GM18867 (cell line): Measurements from ENCODE around the gene GRB2.
"Not testable (repeated sequence)": the region's sequence is repeated elsewhere in the genome, so short reads cannot be mapped to it uniquely, and the experiment has no call there.

Source experiments
- ATAC-seq: cut with Tn5 transposase; IDR thresholded peaks from one replicate; pipeline ENCODE4 v1.9.1; 2021; ENCODE audit warnings: mild to moderate bottlenecking, moderate library complexity; ENCODE audit not compliant: unreplicated experiment

Gene GRB2

DNA sequence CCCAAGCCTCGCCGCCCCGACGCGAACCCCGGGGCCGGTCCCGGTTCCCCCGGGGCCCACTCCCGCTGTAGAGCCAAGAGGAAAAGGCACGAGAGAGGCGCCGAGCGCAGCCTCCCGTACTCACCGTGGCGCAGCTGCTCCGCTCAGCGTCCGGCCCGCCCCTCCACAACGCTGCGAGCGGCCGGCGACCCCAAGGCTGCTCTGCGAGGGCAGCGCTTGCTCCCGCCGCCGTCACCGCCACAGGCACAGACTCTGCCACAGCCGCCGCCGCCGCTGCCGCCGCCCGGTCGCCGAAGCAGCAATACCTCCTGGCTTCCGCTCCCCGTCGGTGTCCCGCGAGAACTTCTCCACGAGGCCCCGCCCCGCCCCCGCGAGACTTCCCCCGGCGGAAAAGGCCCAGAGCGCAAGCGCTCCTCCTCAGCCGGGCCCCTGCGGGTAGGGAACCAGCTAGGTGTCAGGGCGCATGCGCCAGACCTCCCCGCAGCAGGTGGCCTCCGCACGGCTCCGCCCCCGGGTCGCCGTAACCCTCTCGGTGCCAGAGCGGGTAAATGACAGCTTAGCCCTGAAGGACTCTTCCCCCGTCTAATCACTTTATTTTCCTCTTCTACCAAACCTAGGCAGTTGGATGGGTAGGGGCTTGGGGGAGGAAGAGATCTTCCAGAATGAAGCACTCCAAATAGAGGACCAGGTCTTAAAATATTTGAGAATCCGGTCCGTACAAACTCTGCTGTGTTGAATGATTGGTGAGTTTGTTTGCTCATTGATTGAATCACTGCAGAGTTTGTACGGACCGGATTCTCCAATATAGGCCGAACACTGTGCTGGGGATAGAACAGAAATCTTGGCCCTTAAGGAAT, at the start of gene GRB2:
Gene GRB2 (minus strand): TSS at position 314 of the 857 bp plus-strand sequence. CDS start 12,050 bp downstream, outside the sequence.
- peak; percentile 78 for ATAC-seq

DNA sequence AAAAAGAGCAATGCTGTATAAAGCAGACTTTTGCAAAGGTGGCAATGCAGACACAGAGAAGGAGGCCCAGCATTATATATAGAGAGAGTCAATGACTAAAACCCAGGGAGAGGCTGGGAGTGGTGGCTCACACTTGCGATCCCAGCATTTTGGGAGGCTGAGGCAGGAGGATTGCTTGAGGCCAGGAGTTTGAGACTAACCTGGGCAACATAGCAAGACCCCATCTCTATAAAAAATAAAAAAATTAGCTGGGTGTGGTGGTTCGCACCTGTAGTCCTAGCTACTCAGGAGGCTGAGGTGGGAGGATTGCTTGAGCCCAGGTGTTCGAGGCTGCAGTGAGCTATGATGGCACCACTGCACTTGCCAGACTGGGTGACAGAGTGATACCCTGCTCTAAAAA, 49.2 kb upstream of the GRB2 start:
- ATAC-seq, result not testable (repeated sequence)

DNA sequence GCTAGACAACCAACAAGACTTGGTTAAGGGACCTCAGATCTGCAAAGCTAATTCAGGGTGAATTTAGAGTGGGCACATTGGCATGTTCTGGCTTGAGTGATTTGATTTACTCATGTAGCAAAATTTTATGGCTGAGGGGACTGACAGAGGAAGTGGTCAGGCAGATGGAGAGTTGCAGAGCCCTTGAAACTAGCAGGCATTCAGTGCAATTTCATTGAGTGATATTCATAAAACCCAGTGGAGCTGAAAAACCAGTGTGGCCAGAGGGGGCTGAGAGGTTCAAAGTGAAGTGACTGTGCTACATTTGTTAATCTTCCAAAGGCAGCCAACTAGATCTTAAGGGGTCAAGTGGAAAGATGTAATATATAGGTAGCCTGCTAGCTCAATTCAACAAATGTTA, 48.7 kb upstream of the GRB2 start:
- no peak for ATAC-seq

DNA sequence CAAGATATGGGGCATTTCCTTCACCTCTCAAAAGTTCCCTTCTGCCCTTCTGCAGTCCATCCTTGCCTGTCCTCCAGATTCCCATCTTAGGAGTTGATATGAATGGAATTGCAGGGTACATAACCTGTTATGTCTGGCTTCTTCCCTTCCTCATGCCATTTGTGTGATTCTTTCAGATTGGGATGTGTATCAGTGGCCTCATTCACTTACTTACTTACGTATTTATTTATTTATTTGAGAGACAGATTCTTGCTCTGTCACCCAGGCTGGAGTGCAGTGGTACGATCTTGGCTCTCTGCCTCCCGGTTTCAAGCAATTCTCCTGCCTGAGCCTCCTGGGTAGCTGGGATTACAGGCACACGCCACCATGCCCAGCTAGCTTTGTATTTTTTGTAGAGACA, 44.8 kb upstream of the GRB2 start:
- no peak for ATAC-seq

DNA sequence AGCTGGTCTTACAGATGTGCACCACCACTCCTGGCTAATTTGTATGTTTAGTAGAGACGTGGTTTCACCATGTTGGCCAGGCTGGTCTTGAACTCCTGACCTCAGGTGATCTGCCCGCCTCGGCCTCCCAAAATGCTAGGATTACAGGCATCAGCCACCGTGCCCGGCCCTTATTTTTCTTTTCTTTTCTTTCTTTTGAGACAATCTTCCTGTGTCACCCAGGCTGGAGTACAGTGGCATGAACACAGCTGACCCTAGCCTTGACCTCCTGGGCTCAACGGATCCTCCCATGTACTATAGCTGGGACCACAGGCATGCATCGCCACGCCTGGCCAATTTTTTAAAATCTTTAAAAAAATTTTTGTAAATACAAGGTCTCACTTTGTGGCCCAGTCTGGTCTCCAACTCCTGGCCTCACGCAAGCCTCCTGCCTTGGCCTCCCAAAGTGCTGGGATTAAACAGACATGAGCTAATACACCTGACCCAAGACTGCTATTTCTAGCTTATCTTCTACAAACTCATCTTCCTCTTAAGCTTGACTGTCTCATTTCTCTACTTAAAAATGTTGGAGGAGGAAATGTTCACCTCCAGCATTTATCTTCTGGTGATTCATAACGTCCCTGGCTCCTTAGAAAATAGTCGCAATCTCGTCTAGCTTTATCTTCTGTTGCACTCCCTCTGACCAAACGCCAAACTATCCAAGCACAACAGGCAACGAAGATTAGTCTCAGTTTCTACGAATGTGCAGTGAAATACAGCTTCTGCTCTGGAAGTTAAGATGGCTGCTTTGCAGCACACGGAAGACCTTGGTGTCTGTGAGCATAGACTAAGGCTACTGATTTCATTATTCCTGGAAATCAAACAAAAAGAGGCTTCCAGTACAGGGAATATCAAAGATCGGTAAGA, 42.7 kb upstream of the GRB2 start:
- no peak for ATAC-seq

DNA sequence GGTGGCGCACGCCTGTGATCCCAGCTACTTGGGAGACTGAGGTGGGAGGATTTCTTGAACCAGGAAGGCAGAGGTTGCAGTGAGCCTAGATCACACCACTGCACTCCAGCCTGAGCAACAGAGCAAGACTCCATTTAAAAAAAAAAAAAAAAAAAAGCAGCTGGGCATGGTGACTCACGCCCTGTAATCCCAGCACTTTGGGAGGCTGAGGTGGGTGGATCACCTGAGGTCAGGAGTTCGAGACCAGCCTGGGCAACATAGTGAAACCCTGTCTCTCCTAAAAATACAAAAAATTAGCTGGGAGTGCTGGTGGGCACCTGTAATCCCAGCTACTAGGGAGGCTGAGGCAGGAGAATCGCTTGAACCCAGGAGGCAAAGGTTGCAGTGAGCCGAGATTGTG, 40.4 kb upstream of the GRB2 start:
- ATAC-seq, result not testable (repeated sequence)

DNA sequence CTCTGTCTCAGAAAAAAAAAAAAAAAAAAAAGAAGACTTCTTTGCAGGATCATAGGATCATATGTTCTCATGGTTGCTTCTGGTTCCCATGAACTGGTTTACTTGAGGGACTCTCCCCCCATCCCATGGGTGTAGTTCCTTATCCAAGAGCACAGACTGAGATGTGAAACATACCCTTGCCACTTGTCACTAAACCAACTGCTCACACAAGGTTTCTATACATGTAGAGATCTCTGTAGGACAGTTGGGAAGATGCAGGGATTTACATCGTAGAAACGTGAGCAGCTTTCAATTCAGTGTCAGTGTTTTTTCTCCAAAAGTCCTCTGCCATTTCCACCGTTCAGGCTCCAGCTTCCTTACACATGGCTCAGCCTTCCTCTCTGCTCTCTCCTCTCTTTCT, 39.8 kb upstream of the GRB2 start:
- ATAC-seq, result no peak

DNA sequence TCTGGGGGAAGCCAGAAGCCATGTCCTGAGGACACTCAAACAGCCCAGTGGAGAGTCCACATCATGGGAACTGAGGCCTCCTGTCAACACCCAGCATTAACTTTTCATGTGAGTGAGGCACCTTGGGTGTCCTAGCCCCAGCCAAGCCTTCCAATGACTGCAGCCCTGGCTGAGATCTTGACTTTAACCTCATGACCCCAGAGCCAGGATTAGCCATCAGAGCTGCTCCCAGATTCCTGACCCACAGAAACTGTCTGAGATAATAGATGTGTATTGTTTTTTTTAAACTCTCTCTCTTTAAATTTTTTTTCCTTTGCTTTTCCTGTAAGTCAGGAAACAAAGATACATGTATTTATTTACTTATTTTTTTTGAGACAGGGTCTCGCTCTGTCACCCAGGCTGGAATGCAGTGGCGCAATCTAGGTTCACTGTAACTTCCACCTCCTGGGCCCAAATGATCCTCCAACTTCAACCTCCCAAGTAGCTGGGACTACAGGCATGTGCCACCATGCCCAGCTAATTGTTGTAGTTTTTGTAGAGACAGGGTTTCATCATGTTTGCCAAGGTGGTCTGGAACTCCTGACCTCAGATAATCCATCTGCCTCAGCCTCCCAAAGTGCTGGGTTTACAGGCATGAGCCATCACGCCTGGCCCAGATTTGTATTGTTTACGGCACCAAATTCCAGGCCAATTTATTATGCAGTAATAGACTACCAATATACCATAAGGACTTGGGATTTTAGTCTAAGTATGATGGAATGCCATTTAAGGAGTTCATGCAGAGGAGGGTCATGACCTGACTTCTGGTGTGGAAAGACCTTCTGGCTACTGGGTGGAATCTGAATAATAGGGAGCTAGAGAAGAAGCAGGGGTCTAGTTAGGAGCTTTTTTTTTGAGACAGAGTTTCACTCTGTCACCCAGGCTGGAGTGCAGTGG, 37.0 kb upstream of the GRB2 start:
- no peak for ATAC-seq

DNA sequence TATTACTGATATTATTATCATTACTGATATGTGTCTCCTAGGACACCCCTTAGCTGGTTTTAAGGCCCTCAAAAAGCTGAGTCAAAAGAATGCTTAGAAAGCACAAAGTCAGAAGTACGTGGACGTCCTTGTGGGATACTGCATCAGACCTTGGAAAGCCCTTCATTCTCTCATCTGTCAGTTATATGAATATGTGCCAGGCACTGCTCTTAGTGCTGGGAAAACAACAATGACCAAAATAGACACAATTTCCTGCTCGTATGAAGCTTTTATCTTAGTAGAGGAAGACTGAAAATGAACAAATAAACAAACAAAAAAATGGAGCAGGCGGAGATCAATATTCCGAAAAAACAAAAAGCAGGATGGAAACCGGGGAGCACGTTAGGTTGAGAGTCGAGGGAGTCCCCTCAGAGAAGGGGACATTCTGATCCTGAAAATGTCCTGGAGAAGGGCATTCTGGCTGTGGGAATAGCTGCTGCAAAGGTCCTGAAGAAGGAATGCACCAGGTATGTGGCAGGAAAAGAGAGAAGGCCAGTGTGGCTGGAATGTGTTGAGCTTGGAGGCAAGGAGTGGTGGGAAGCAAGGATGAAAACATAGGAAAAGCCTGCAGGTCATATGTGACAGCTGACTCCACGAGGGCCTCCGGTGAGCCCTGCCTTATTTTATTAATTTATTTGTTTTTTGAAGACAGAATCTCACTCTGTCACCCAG, 35.4 kb upstream of the GRB2 start:
- ATAC-seq, result no peak

DNA sequence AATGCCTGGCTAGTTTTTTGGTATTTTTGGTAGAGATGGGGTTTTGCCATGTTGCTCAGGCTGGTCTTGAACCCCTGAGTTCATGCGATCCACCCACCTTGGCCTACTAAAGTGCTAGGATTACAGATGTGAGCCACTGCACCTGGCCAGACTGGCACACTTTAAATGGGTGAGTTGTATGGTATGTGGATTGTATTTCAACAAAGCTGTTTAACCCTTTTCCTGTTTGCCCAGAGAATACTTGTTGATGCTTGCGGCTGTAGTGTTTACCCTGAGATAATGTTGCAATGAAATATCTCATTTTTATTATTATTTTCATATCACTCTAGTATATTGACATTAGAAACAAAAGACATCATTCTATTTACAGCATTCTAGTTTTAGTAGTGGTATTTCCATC, 33.8 kb upstream of the GRB2 start:
- ATAC-seq, result no peak

DNA sequence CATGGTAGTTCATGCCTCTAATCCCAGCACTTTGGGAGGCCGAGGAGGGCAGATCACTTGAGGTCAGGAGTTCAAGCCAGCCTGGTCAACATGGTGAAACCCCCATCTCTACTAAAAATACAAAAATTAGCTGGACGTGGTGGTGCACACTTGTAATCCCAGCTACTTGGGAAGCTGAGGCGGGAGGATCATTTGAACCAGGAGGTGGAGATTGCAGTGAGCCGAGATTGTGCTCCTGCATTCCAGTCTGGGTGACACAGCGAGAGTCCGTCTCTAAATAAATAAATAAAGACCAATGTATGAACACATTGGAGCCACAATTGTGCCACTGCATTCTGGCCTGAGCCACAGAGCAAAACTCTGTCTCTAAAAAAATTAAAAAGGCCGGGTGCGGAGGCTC, 31.9 kb upstream of the GRB2 start:
- not testable (repeated sequence) for ATAC-seq

DNA sequence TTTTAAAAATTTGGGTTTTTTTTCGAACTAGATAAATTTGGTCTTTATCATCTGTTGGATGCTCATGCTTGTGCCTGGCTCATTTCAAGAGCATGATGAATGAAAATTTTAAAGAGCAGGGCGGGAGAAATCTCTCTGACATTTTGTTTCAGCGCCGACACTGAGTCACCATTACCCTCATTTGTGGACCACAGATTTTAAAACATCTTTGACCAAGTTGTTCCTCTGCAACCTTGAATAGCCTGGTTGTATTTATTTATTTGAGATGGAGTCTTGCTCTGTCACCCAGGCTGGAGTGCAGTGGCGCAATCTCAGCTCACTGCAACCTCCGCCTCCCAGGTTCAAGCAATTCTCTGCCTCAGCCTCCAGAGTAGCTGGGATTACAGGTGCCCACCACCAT, 29.0 kb upstream of the GRB2 start:
- ATAC-seq, result not testable (repeated sequence)

DNA sequence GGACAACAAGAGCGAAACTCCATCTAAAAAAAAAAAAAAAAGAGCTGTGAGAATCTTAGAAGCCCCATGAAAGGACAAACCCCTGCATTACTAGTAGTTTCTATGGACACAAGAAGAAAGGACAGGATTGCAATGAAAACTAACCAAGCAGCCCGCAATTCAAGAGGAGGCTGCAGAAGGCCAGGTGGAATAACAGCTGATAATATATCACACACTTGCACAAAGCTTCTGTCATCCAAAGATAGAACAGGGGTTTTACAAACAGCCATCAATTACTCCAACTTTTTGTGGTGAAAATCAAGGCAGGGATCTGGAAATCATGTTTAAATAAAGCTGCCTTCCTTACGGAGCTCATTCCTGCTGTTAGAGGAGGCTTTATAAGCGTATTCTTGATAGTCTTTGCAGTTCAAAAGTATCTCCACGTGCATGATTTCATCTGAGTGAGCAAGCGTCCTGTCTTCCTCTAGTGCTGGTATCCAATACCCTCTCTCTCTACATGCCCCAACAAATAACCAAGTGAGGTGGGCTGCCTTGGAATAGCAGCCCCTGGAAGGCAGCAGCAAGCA, 27.8 kb upstream of the GRB2 start:
- no peak for ATAC-seq

DNA sequence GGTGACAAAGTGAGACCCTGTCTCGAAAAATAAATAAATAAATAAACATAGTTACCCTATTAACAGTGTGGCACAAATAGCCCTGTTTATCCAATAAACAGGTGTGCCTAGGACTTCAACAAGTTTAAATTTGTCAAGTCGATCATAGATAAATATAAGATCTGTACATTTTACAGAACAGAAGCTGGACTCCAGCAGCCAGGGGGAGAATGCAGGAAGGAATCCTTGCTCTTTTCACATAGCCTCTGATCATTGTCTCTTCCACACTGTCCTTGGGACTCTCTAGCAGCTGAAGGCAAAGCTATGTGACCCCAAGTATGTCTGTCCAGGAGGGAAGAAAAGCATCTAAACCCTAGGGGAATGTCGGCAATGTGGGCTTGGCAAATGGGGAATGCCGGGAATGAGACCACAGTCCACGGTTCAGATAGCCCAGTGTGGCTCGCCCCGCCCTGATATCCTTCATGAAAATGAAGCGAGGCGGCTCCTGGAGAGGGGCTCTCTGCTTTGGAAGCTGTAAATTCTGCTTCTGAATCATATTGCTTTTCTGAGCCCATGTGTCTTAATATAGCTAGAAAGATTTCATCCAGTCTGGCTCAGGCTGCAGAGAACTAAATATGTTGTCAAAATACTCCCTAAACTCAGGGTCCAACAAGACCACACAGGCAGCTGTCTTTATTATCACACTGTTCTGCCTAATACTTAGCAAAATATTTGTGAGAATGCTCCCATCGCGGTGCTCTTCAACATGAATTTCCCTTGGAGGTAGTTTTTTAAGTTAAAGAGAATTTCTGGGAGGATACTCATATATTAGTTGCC, 24.9 kb upstream of the GRB2 start:
- no peak for ATAC-seq

DNA sequence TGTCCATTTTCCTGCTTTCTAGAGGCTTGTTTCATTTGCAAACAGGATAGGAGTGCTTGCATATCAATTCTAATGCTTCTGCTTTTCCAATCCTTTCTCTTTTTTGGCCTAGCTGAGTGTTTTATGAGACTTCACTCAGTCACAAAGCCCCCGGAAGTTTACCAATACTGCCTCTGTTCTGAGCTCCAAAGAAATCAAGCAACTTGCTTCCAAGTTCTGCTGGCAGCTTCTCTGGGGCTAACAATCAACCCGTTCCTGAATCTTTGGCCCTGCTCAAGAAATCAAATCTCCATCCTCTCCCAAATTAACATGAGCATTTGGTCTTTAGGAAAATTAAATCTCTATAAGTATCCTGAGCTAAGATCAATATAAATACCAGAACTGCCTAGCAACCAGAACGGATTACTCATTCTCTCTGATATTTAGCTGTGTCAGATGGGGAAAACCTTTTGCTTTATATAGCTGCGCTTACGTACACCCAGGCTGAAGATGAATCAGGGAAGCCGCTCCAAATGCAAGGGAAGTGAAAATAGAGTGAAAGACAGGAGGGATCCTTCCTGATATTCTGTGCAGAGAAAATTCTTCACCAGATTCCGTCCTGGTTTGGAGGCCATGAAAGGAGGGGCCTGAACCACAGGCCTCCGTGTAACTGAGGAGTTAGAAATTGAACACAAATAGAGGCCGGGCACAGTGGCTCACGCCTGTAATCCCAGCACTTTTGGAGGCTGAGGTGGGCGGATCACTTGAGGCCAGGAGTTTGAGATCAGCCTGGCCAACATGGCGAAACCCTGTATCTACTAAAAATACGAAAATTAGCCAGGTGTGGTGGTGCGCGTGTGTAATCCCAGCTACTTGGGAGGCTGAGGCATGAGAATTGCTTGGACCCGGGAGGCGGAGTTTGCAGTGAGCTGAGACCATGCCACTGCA, 23.3 kb upstream of the GRB2 start:
- no peak for ATAC-seq

DNA sequence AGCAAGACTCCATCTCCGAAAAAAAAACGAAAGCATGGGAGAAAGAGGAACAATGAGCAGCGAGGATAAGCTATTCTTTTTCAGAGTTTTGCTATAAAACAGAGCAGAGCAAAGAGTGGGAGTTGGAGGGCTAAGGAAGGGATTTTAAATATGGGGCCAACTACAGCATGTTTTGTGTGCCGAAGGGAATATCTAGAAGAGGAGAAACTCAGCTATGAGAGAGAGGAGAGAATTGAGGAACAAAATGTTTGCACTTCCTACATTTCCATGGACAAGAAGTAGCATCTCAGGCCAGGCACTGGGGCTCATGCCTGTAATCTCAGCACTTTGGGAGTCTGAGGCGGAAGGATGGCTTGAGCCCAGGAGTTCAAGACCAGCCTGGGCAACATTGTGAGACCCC, 13.1 kb upstream of the GRB2 start:
- no peak for ATAC-seq

DNA sequence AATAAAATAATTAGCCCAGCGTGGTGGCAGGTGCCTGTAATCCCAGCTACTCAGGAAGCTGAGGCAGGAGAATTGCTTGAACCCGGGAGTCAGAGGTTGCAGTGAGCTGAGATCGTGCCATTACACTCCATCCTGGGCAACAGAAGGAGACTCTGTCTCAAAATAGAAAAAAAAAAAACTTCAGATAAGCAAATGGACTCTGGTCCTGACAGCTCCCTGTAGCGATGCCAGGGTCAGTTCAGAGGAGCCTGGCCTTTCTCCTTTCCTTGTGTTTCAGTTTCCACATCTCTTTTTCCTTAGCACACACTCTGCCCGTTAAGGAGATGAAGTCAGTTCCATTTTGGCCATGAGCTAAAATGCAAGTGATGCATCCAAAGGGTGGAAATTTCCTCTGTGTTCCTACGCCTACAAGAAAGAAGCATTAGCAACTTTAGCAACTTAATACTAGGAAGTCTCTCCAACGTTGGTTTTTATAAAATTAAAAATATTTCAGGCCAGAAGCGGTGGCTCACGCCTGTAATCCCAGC, 11.6 kb upstream of the GRB2 start:
- no peak for ATAC-seq

DNA sequence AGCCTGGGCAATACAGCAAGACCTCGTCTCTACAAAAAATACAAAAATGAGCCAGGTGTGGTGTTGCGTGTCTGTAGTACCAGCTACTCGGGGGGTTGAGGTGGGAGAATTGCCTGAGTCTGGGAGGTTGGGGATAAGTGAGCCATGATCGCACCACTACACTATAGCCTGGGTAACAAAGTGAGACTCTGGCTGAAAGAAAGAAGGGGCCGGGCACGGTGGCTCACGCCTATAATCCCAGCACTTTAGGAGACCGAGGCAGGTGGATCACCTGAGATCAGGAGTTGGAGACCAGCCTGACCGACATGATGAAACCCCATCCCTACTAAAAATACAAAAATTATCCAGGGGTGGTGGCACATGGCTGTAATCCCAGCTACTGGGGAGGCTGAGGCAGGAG, 10.5 kb upstream of the GRB2 start:
- ATAC-seq, result no peak
